HK-2 (cell line): ENCODE measurements around the gene ADAMTS19.

Experiments
- DNase-seq: peaks from one replicate; pipeline ENCODE4 v3.0.0-alpha.2; 2018; ENCODE audit not compliant: unreplicated experiment

ADAMTS19 gene

DNA sequence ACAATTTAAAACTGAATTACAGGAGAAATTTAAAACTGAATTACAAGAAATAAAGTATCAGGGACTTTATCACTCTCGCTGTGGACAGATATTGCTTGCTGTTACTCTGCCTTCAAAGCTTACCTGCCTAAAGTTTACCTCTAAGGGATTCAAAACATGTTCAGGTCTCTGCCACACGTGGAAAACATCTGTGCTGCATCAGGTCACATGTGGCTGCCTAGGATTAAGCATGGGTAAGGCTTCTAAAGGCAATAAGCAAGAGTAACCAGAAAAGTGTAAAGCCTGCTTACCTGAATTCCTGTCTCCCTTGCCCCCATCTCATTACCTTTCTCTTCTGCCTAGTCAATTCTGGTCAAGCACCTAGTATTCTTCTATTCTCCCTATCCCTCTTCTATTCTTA lies 306.7 kb downstream of the ADAMTS19 start:
- DNase-seq = no peak

GRCh38 chr5:129767927-129768380 lies 307.9 kb downstream of the ADAMTS19 start:
- peak; percentile 56 for DNase-seq

DNA sequence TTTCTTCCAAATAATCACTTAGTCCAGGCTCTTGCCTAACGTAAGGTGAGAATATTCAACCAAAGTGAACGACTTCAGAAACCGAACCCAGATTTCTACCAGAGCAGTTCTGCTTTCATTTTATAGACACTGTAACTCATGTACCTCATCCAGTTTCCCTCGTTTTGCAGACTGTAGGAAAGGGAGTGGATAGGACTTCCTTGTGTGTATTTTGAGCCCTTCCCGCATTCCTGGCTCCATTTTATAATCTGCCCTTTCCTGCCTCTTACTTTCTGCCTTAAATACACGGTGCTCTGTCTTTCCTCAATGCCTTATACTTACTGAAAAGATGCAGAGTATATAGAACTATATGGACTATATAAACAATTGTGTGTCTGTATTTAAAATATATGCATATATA lies 308.6 kb downstream of the ADAMTS19 start:
- no peak for DNase-seq

GRCh38 chr5:129770024-129770820 lies 310.1 kb downstream of the ADAMTS19 start:
- no peak for DNase-seq

DNA sequence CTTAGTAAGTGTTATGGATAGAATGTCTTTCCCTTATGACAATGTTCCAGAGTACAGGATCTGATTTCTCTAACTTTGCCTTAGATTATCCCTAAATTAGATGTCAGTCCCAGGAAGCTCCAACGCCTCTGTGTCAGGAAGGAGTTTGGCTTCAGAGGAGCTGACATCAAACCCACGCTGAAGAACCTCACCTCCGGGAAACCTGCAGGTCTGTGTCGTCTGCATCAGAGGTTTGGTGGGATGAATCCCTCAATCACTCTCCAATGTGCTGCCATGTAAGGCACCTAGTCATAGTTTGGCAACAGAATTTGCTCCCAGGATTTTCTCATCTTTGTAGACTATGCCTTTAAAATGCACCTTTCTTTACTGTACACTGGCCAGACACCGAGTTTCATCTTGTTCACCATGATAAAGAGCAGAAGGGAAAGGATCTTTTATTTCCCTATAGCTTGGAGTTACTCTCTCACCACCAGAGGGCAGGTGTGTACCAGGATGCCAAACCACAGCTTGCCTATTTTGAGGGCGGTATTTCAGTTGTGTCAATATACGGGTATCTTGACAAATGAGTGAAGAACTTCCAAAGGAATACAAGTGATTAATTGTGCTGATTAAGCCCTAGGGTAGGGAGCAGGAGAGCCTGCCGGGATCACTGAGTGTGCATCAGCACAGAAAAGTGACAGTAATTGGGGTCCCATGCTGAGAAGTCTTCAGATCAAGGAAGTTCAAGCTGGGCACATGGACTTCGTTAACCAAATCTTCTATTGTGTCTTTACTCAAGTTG lies 311.1 kb downstream of the ADAMTS19 start:
- peak; percentile 13 for DNase-seq

- DNase-seq = no peak
Observed at GRCh38 chr5:129773376-129773775, 313.3 kb downstream of the ADAMTS19 start.

DNA sequence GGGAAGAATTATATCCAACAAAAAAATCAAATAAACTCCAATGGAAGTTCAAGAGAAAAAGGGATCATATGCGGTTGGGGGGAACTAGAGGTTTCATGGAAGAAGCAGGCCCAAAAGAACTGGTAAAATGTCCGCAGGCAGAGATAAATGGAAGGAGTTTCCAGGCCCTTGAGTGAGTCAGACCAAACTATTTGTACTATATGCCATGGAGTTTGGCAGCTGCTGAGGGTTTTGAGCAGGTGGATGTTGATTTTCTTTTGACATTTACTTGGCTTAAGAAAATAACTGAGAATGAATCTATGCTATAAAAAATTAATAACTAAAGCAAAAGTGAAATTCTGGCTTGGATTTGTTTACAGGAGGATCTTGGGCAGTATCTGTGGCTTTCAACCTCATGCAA lies 321.5 kb downstream of the ADAMTS19 start:
- no peak for DNase-seq
